Measurements from ENCODE around the gene TSPAN5.

The TSPAN5 gene

GRCh38 chr4:98522062-98522461, 136.3 kb downstream of the TSPAN5 start:
- Histone ChIP-seq H2AFZ (ENCODE audit: low read depth, low read length, severe bottlenecking) (no peak overlapping the region), H3K27ac (ENCODE audit: low read depth, low read length) (no peak overlapping the region), H3K9ac (ENCODE audit: low read length) (no peak overlapping the region), H3F3A (ENCODE audit: insufficient read depth) (no peaks in the 10 kb centered on the region), H3K4me2 (ENCODE audit: low read depth, low read length, poor library complexity, severe bottlenecking) (no peak overlapping the region), H3K9me2 (replicated peaks; ENCODE audit: insufficient read depth, low read length) (no peaks in the 10 kb centered on the region), H3K27me3 (ENCODE audit: low read length) (no peaks in the 10 kb centered on the region), H3K9me3 (ENCODE audit: insufficient read depth, low read length) (no peaks in the 10 kb centered on the region), H4K20me1 (ENCODE audit: low read depth, low read length) (no peaks in the 10 kb centered on the region), H3K36me3 (ENCODE audit: low read length) (no peaks in the 10 kb centered on the region), H3K4me3 (ENCODE audit: insufficient read depth, low read length, poor library complexity, severe bottlenecking) (no peak overlapping the region), H3K79me2 (ENCODE audit: insufficient read depth, low read length) (no peaks in the 10 kb centered on the region)
- TF ChIP-seq EZH2phosphoT487 (conservative IDR thresholded peaks at IDR 0.05; ENCODE audit: low read length) = no peak
- TF ChIP-seq, protein P1, sequence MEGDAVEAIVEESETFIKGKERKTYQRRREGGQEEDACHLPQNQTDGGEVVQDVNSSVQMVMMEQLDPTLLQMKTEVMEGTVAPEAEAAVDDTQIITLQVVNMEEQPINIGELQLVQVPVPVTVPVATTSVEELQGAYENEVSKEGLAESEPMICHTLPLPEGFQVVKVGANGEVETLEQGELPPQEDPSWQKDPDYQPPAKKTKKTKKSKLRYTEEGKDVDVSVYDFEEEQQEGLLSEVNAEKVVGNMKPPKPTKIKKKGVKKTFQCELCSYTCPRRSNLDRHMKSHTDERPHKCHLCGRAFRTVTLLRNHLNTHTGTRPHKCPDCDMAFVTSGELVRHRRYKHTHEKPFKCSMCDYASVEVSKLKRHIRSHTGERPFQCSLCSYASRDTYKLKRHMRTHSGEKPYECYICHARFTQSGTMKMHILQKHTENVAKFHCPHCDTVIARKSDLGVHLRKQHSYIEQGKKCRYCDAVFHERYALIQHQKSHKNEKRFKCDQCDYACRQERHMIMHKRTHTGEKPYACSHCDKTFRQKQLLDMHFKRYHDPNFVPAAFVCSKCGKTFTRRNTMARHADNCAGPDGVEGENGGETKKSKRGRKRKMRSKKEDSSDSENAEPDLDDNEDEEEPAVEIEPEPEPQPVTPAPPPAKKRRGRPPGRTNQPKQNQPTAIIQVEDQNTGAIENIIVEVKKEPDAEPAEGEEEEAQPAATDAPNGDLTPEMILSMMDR (IDR thresholded peaks at IDR 0.05; ENCODE audit: insufficient read depth, low read length, poor library complexity, severe bottlenecking) = no peak

GRCh38 chr4:98521486-98521885, 136.9 kb downstream of the TSPAN5 start:
- H3K4me2 ChIP-seq (ENCODE audit: low read depth, low read length, poor library complexity, severe bottlenecking) = no peak overlapping the region
- no peaks in the 10 kb centered on the region for H3K79me2 ChIP-seq (ENCODE audit: insufficient read depth, low read length)
- no peaks in the 10 kb centered on the region for H3F3A ChIP-seq (ENCODE audit: insufficient read depth)
- H2AFZ ChIP-seq (ENCODE audit: low read depth, low read length, severe bottlenecking) = no peak overlapping the region
- no peaks in the 10 kb centered on the region for H3K27me3 ChIP-seq (ENCODE audit: low read length)
- no peaks in the 10 kb centered on the region for H4K20me1 ChIP-seq (ENCODE audit: low read depth, low read length)
- H3K9ac ChIP-seq (ENCODE audit: low read length) = no peak overlapping the region
- no peaks in the 10 kb centered on the region for H3K9me3 ChIP-seq (ENCODE audit: insufficient read depth, low read length)
- no peaks in the 10 kb centered on the region for H3K36me3 ChIP-seq (ENCODE audit: low read length)
- no peak for TF ChIP-seq EZH2phosphoT487 (conservative IDR thresholded peaks at IDR 0.05; ENCODE audit: low read length)
- TF ChIP-seq, protein P1 (IDR thresholded peaks at IDR 0.05; ENCODE audit: insufficient read depth, low read length, poor library complexity, severe bottlenecking) = no peak
- no peak overlapping the region for H3K4me3 ChIP-seq (ENCODE audit: insufficient read depth, low read length, poor library complexity, severe bottlenecking)
- no peak overlapping the region for H3K27ac ChIP-seq (ENCODE audit: low read depth, low read length)
- no peaks in the 10 kb centered on the region for H3K9me2 ChIP-seq (replicated peaks; ENCODE audit: insufficient read depth, low read length)

GRCh38 chr4:98519268-98519977, 139.0 kb downstream of the TSPAN5 start:
- Histone ChIP-seq H3K4me2 (ENCODE audit: low read depth, low read length, poor library complexity, severe bottlenecking) (no peak overlapping the region), H3F3A (ENCODE audit: insufficient read depth) (no peaks in the 10 kb centered on the region), H3K27ac (ENCODE audit: low read depth, low read length) (no peak overlapping the region), H4K20me1 (ENCODE audit: low read depth, low read length) (no peaks in the 10 kb centered on the region), H3K79me2 (ENCODE audit: insufficient read depth, low read length) (no peaks in the 10 kb centered on the region), H3K9me2 (replicated peaks; ENCODE audit: insufficient read depth, low read length) (no peaks in the 10 kb centered on the region), H2AFZ (ENCODE audit: low read depth, low read length, severe bottlenecking) (no peak overlapping the region), H3K27me3 (ENCODE audit: low read length) (no peaks in the 10 kb centered on the region), H3K36me3 (ENCODE audit: low read length) (no peaks in the 10 kb centered on the region), H3K9ac (ENCODE audit: low read length) (no peak overlapping the region), H3K4me3 (ENCODE audit: insufficient read depth, low read length, poor library complexity, severe bottlenecking) (no peak overlapping the region), H3K9me3 (ENCODE audit: insufficient read depth, low read length) (no peaks in the 10 kb centered on the region)
- TF ChIP-seq, protein P1 (IDR thresholded peaks at IDR 0.05; ENCODE audit: insufficient read depth, low read length, poor library complexity, severe bottlenecking) = no peak
- no peak for TF ChIP-seq EZH2phosphoT487 (conservative IDR thresholded peaks at IDR 0.05; ENCODE audit: low read length)

Data from SU-DHL-6 (cell line).